ENCODE results near the gene NELL1.

DNA sequence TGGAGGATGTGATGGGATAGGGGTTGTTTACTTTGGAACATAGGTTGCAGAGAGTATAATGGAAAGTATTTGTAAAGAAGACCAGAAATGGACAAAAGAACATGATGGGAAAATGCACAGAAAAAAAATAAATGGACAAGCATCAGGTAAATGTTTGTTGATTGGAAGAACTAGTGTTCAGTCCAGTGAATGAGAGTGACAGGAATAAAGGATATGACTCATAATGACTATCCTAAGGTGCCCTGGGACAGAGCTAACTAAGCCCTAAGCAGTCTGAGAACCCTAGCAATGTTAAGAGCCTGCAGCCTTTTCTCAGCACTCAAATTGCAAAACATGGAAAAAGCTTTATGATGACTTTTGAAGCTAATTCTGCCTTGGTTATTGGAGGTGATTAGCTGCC, 790.7 kb downstream of the NELL1 start:
- TF ChIP-seq, protein P1, sequence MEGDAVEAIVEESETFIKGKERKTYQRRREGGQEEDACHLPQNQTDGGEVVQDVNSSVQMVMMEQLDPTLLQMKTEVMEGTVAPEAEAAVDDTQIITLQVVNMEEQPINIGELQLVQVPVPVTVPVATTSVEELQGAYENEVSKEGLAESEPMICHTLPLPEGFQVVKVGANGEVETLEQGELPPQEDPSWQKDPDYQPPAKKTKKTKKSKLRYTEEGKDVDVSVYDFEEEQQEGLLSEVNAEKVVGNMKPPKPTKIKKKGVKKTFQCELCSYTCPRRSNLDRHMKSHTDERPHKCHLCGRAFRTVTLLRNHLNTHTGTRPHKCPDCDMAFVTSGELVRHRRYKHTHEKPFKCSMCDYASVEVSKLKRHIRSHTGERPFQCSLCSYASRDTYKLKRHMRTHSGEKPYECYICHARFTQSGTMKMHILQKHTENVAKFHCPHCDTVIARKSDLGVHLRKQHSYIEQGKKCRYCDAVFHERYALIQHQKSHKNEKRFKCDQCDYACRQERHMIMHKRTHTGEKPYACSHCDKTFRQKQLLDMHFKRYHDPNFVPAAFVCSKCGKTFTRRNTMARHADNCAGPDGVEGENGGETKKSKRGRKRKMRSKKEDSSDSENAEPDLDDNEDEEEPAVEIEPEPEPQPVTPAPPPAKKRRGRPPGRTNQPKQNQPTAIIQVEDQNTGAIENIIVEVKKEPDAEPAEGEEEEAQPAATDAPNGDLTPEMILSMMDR (IDR thresholded peaks at IDR 0.05; ENCODE audit: insufficient read depth, low read depth, low read length), result no peak
- TF ChIP-seq EZH2 (IDR thresholded peaks at IDR 0.05; ENCODE audit: insufficient read depth, low read length), result no peak

Measured in astrocyte (in vitro differentiated cells and primary cell).